HG03442 (cell line): ENCODE measurements around the gene UBN1.
A peak's percentile ranks its signal among the peaks of the same experiment; 100 is the strongest.

Experiments
- ATAC-seq: cut with Tn5 transposase; IDR thresholded peaks from one replicate; pipeline ENCODE4 v1.9.1; 2021; ENCODE audit warnings: mild to moderate bottlenecking, moderate library complexity; ENCODE audit not compliant: unreplicated experiment

The UBN1 gene

DNA sequence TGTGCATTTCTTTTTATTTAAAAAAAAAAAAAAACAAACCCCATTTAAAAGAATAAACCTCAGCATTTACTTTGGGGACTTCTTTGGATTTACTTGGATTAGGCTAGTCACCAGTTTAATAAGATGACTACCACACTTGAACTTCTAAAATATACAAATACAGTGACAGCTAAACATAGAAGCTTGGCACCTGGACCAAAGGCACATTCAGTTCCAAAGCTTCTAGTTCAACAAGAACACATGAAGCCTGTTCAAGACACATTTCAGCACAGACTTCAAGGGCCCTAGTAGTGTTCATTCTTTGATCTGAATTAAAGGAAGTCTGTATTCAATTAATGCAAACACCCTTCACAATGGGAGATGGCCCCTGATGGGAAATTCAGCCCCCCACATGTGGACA is 33.2 kb upstream of the UBN1 start:
- no peak for ATAC-seq

GRCh38 chr16:4814542-4815173 is 32.6 kb upstream of the UBN1 start:
- ATAC-seq: no peak

GRCh38 chr16:4820652-4821051 is 26.6 kb upstream of the UBN1 start:
- no peak for ATAC-seq

GRCh38 chr16:4825196-4825595 is 22.1 kb upstream of the UBN1 start:
- ATAC-seq: no peak

DNA sequence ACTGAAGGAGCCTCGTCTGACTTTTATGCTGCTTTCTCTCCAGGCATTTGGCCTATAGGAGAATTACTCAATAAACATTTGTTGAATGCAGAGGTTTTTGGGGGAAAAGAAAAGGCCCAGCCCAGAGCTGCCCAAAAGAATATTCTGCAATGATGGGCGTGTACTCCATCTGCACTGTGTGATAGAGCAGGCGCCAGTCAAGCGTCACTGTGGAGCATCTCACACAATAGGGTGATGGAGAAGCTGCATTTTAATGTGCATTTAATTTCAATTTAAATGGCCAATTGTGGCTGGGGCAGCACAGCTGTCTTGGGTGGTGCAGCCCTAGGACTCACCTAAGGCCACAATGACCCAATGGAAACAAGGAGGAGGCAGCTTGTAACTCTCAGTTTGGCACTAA is 20.8 kb upstream of the UBN1 start:
- no peak for ATAC-seq

GRCh38 chr16:4826980-4827379 is 20.3 kb upstream of the UBN1 start:
- no peak for ATAC-seq

GRCh38 chr16:4828567-4829321 is 18.5 kb upstream of the UBN1 start:
- no peak for ATAC-seq

DNA sequence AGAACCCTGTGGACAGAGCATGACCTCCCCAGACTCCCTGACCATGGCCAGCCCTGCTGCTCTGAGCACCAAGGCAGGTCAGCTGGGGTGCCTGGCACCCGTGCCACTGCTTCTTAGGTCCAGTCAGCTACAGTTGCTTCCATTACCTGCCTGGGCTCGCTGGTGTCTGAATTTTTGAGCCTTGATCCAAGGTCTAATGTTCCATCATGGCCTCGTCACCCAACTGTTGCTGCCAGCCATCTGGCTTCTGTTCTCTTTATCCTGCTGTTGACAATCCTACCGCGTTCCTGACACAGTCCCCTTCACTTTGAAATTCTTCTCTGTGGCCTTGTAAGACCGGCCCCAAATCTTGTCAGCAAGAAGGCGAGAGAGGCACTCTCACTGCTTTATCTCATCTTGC is 16.9 kb upstream of the UBN1 start:
- ATAC-seq: no peak

- ATAC-seq: no peak
Measured at GRCh38 chr16:4831616-4832015, 15.7 kb upstream of the UBN1 start.

DNA sequence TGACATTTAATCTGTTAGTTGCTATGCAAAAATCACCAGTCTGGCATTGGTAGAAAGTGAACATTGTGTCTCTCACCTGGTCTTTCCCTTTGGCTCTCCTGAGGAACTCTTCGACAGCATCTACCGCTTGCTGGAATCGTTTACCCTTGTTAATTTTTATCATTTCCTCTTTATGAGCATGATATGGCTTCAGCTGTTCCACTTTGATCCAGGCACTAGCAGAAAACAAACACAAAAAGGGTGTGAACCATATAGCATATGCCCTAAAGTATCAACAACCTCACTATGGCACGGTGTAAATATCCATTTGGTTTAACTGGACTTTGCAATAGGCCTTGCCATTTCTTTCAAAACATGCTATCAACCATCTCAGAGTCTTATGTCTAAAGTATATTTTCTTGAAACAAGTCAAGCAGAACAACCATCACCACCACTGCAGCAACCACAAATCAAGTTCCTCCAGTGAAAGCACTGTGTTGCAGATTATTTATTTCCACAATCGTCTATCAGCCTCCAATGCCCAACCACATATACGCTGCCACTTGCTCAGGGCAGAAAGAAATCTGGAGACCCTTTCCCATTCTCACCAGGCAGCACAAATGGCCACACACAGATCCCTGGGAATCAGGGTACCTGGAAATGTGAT is 14.5 kb upstream of the UBN1 start:
- no peak for ATAC-seq

DNA sequence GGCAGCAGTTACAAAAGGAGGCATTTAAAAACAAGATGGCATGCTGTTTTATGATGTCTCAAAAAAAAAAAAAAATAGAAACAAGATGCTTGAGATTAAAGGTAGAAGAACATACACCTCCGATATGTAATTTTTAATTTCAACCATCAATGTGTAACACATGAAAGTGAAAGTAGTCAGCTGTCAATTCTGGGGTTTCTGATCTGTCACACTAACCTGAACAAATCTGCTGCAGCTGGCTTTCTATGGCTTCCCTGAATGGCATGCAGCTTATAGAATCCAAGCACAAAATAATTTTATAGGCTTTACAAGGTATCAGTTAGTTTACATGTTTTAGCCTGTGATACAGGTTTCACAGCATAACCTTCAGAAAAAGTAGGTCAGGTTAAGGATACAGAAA is 13.7 kb upstream of the UBN1 start:
- no peak for ATAC-seq

DNA sequence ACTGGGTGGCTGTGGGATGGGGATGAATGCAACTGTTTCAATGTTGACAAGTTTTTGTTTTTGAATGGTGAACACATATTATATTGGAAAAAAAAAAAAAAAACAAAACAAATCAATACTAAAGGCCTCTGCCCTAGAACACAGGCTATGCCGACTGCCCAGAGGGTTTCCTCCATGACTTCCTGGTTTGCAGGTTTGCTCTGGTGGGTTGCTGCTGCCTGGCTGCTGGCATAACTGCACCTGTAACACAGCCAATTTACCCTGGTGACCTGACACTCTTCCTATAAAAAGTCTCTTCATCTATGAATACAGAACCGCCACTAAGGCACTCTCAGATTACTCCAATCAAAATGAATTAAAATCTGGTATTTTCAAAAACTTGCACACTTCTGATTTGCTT is 10.6 kb upstream of the UBN1 start:
- ATAC-seq: no peak

DNA sequence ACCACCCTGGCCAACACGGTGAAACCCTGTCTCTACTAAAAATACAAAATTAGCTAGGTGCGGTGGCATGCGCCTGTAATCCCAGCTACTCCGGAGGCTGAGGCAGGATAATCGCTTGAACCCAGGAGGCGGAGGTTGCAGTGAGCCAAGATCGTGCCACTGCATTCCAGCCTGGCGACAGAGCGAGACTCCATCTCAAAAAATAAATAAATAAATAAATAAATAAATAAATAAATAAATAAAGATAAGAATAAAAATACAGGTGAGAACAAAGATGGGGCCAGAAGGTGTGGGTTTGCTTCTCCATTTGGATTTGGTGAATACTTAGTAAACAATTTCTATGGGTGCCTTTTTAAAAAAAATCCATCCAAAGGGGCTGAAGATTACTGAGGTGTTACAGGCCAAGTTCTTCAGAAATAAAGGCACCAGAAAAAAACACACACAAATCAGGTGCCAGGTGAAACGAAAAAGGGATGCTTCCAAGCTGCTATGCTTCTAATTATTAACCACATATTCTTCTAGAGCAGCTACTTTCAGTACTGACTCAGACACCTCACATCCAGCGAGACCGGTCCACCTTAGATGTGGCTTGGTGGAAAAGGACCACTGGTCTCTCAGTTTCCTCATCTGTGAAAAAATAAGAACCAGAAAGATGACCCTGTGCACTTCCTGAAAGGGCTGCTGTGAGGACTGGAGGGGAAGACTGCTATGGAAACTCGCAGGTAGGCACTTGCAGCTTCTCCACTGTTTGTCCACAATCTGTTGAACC is 9.4 kb upstream of the UBN1 start:
- ATAC-seq: no peak

DNA sequence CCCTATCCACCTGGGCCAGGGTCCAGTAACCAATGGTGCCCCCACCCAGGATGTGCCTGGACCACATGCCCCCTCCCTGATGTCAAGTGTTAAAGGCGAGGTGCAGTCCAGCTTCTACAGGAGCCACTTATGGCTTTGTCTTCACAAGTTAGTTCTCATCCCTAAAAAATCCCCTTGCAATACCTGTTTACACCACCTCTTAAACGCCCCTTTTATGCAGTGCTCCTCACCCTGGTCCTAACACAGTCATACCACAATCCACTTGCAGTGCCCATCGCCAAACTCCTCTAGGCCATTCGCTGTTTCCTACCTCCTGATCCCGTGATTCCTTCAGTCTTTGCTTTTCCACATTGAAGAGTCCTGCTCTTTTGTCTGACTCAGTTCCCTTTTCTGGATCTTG is 7.3 kb upstream of the UBN1 start:
- ATAC-seq: no peak

DNA sequence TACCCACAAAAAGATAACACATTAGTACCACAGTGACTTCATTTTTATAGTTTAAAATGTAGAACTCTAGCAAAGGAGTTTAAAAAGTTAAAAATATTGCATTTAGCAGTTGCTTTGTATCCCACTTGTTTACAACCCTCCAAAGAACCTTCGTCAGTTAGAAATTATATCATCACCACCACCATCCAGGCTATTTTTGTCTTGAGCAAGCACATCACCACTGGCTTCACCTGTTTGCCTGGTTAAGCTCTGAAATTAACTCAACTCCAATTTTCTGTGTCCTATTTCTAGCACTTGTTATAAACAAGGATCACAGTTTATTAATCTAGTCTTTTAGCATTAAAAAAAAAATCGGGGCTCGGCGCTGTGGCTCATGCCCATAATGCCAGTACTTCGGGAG is 6.3 kb upstream of the UBN1 start:
- no peak for ATAC-seq

DNA sequence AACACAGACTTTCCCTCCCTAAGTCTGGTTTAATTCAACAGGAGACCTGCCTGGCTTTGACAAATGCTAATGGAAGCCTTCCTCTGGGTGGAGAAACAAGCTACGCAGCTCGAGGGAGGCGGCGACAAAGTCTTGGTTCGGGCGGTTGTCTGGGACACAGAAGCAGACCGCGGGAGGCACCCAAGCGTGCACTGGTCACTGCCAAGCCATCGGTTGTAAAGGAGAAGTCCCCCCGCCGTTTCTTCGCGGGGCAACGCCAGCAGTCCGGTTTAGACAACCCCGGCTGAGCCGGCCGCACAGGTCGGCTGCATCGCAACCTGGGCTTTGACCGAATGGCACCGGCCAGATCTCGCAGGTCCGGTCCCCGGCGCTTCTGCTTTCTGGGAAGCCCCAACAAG is 779 bp upstream of the UBN1 start:
- peak; percentile 20 for ATAC-seq

DNA sequence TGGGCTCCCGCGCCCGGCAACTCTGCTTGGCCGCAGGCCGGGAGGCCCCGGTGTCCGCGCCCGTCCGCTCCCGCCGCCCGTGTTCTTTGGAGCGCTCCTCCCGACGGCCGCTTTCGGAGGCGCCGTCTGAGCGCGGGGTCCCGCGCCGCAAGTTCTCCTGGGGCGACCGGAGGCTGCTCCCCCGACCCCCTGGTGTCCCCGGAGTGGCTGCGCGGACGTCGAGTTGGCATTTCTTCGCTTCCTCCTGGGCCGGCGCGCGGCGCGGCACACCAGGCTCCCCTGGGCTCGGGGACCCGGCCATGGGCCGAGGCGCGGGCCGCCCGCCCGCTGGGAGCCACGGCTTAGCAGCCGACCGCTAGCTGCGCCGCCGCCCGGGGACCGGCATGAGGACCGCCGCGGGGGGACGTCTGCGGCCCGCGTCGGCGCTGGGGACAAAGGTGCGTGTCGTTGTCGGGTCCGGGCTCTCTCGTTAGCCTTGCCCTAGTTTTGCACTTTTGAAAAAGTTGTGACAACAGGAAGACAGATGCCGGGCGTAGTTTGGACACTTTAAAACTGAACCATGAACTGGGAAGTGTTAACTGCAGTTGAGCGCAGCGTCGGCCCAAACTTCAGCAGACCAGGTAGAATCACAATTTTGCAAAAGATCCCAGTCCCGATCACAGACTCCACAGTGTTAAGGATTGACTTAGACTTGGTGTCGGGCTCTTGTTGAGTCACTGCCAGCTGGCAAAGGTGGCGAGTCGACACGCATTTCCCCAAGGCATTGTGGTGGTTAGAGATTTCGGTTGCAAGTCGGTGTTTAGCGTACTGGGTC is 700 bp downstream of the UBN1 start:
- ATAC-seq: peak; percentile 11

- no peak for ATAC-seq
Measured at GRCh38 chr16:4850211-4850610, 2.9 kb downstream of the UBN1 start.

GRCh38 chr16:4852221-4852872 is 5.1 kb downstream of the UBN1 start:
- ATAC-seq: no peak

- no peak for ATAC-seq
Measured at GRCh38 chr16:4855371-4855770, 8.1 kb downstream of the UBN1 start.
